Brain microvascular endothelial cell (primary cell): ENCODE results near the gene SURF6.

Experiments
- DNase-seq: peaks from one replicate; pipeline ENCODE4 v3.0.0-alpha.2; 2020
- H3K27ac ChIP-seq: fragments of 250-450 bp; sonication (Bioruptor Pico); 2 replicates; pipeline ENCODE4 v1.5.1; 2020; ENCODE audit warnings: mild to moderate bottlenecking, moderate library complexity
- H3K27me3 ChIP-seq: fragments of 250-450 bp; sonication (Bioruptor Pico); replicated peaks from 2 replicates; pipeline ENCODE4 v1.5.1; 2020; ENCODE audit warnings: mild to moderate bottlenecking
- H3K36me3 ChIP-seq: fragments of 250-450 bp; sonication (Bioruptor Pico); replicated peaks from 2 replicates; pipeline ENCODE4 v1.5.1; 2020; ENCODE audit warnings: mild to moderate bottlenecking
- H3K4me3 ChIP-seq: 2 replicates; pipeline ENCODE4 v1.5.1; 2011; ENCODE audit warnings: low read depth, mild to moderate bottlenecking, control low read depth, low read length, moderate library complexity
- CTCF ChIP-seq: IDR thresholded peaks from 2 replicates; pipeline ENCODE4 v1.5.1; 2011; ENCODE audit warnings: low read depth, mild to moderate bottlenecking, moderate library complexity, low read length, control low read depth, inconsistent platforms; ENCODE audit errors: missing control alignments
- in situ Hi-C: cut with HindIII; loops from 2 replicates; pipeline ENCODE4 v1.10.0; 2017; ENCODE audit warnings: low sequenced_read_pairs, low pct_ligation_motif_present

SURF6 gene

GRCh38 chr9:133306242-133307204 lies 29.5 kb downstream of the SURF6 start:
- TF ChIP-seq CTCF = no peak
- no peak overlapping the region for H3K27ac ChIP-seq
- H3K27me3 ChIP-seq = no peaks in the 10 kb centered on the region
- no peak for DNase-seq
- in situ Hi-C loops = no loop called here
- H3K36me3 ChIP-seq = no peaks in the 10 kb centered on the region
- no peak overlapping the region for H3K4me3 ChIP-seq

- in situ Hi-C loops = no loop called here
- no peak for DNase-seq
- H3K4me3 ChIP-seq = no peak overlapping the region
- H3K36me3 ChIP-seq = no peaks in the 10 kb centered on the region
- no peak overlapping the region for H3K27ac ChIP-seq
- no peak for TF ChIP-seq CTCF
- H3K27me3 ChIP-seq = no peaks in the 10 kb centered on the region
These were observed 30.3 kb downstream of the SURF6 start for GRCh38 chr9:133305731-133306130.

DNA sequence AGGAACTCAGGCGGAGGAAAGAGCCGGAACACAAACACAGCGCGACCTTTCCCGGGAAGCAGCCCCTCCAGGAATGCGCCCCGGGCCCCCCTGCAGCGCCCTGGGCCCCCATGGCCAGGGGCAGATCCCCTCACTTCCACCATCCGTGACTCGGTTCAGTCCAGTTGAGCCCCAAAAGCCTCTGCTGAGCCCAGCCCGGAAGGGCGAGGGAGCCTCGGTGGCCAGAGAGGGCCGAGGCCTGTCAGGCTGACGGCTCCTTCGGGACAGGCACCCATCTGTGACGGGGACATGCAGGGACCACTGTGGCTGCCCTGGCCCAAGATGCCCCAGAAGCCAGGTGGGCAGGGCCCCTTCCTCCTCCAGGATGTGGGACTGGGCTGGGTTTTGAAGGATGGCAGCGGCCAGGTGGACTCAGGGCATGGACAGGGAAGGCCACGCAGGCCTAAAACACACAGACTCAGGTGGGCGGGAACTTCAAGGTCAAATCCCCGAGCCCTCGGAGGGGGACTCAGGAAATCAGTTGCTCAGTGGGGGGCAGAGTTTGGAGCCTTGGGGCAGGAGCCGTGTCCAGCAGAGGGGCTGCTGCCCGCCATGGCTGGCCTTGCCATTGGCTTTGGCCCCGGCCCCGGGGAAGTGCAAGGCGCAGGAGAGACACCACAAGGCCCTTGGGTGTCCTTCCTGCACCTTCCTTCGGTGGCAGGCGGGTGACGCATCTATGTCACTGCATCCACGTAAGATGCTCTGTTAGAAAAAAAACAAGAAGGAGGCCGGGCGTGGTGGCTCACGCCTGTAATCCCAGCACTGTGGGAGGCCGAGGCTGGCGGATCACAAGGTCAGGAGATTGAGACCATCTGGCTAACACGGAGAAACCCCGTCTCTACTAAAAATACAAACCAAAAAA lies 31.3 kb downstream of the SURF6 start:
- in situ Hi-C loops = no loop called here
- DNase-seq = no peak
- no peak overlapping the region for H3K27ac ChIP-seq
- no peaks in the 10 kb centered on the region for H3K36me3 ChIP-seq
- TF ChIP-seq CTCF = no peak
- no peaks in the 10 kb centered on the region for H3K27me3 ChIP-seq
- no peak overlapping the region for H3K4me3 ChIP-seq

- Histone ChIP-seq H3K36me3 (no peaks in the 10 kb centered on the region), H3K4me3 (no peak overlapping the region), H3K27ac (no peak overlapping the region), H3K27me3 (no peaks in the 10 kb centered on the region)
- DNase-seq = no peak
- in situ Hi-C loops = no loop called here
- no peak for TF ChIP-seq CTCF
These were observed 31.9 kb downstream of the SURF6 start for GRCh38 chr9:133304158-133304470.

GRCh38 chr9:133303266-133304157 lies 32.5 kb downstream of the SURF6 start:
- no peak for DNase-seq
- no peak overlapping the region for H3K4me3 ChIP-seq
- TF ChIP-seq CTCF = no peak
- no peaks in the 10 kb centered on the region for H3K27me3 ChIP-seq
- H3K27ac ChIP-seq = no peak overlapping the region
- in situ Hi-C loops = no loop called here
- no peaks in the 10 kb centered on the region for H3K36me3 ChIP-seq
